GM21528 (cell line): Measurements from ENCODE around the gene RNPEPL1.
A peak's percentile ranks its signal among the peaks of the same experiment; 100 is the strongest.
"Not testable (repeated sequence)": the region's sequence is repeated elsewhere in the genome, so short reads cannot be mapped to it uniquely, and the experiment has no call there.

Experiments used
- ATAC-seq: cut with Tn5 transposase; IDR thresholded peaks from one replicate; pipeline ENCODE4 v1.9.1; 2021; ENCODE audit warnings: mild to moderate bottlenecking, moderate library complexity; ENCODE audit not compliant: unreplicated experiment, low FRiP score

Gene RNPEPL1

GRCh38 chr2:240532031-240532775 is 36.1 kb upstream of the RNPEPL1 start:
- no peak for ATAC-seq

GRCh38 chr2:240538031-240538780 is 30.1 kb upstream of the RNPEPL1 start:
- ATAC-seq: no peak

GRCh38 chr2:240539101-240539500 is 29.2 kb upstream of the RNPEPL1 start:
- ATAC-seq: not testable (repeated sequence)

DNA sequence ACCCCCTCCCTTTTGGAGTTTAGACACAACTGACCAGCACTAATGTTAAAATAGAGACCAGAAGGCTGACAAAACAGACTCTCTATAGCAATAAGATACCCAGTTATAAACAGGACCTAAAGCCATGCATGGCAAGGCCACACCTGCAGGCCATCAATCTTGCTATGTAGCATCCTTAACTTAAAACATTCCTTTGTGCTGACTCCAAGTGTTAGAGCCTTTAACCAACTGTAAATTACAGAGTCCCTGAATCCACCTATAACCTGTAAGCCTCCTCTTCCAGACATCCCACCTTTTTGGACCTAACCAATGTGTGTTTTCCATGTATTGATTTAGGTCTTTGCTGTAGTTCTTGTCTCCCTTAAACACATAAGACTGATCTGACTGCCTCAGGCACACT is 28.4 kb upstream of the RNPEPL1 start:
- ATAC-seq: no peak

DNA sequence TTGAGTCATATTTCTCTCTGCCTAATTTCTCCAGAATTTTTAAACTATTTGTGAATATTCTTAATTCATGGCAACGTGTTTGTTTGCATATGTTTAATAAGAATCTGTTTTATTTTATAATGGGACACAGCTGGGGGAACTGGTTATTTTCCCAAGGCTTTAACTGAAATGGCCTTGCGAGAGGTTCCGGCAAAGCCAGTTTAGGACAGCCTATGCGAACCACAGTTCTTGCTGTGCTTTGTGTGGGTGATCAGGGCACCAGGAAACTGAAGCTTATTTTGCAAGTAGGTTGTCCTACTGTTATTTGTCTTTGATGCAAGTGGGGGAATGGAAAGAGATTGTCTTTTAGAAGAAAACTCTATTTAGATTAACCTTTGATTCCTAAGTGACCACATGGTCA is 17.0 kb upstream of the RNPEPL1 start:
- ATAC-seq: no peak

DNA sequence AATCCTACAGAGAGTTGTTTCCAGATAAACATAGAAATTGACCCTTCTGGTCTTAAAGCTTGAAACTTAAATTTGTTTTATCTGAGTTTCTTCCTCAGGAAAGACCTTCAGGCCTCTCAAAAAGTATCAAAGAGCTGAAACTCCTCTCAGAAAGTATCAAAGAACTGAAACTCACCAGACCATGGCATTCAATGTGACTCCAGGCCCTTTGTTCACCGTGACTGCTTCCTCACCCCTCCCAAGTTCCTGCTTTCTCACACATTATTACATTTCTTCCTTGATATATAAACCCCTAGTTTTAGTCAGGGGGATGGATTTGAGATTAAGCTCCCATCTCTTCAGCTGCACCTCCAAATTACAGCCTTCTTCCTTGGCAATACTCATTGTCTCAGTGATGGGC is 16.5 kb upstream of the RNPEPL1 start:
- no peak for ATAC-seq

DNA sequence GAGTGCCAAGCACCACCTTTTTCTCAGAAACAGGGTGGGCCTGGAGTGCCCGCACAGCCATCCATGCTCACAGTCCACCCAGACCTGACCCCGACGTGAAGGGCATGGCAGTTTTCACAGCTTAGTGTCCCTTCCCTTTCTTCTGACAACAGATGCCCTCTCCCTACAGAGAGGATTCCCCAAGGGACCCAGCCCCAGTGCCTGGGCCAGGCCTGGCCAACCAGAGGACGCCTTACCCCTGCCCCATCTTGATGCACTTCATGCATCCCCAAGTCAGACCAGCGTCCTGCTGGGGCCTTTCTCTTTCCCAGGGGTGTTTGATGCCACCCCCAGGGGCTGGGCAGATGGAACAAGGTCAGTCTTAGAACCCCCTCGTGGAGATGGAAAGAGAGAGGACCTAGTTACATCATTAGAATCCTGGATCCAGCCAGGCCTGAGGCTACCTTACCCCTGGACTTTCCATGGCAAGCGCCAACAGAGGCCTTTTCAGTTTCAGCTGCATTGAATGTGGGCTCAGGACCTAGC is 14.3 kb upstream of the RNPEPL1 start:
- ATAC-seq: no peak

DNA sequence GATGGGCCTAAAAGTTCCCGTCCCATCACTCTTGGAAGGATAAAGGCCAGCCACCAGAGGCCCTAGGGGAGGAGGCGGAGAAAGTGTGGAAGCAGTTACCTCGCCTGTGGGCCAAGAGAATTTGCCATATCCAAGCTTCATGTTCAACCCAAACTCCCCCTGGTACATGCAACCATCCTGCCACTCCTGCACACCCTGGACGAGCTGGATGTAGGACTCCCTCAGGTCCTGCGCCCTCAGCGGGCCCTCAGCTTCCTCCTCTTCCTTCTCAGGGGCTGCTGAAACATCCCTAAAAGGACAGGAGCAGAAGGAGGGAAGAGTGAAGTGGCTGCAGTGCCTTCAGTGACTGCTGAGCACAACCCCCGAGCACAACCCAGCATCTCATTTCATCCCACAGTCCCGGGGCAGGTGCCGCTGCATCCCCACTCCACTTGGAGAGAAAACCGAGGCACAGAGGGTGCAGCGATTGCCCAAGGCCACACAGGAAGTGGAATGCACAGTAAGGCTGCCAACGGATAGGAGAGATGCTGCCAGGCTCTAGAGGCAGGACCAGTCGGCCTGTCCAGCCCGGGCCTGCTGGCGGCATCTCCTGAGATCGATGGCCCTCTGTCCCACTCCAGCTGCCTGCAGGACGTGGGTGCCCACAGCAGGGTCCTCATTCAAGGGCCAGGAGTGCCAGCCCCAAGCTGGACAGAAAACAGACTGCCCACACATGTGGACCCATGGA is 13.4 kb upstream of the RNPEPL1 start:
- no peak for ATAC-seq

DNA sequence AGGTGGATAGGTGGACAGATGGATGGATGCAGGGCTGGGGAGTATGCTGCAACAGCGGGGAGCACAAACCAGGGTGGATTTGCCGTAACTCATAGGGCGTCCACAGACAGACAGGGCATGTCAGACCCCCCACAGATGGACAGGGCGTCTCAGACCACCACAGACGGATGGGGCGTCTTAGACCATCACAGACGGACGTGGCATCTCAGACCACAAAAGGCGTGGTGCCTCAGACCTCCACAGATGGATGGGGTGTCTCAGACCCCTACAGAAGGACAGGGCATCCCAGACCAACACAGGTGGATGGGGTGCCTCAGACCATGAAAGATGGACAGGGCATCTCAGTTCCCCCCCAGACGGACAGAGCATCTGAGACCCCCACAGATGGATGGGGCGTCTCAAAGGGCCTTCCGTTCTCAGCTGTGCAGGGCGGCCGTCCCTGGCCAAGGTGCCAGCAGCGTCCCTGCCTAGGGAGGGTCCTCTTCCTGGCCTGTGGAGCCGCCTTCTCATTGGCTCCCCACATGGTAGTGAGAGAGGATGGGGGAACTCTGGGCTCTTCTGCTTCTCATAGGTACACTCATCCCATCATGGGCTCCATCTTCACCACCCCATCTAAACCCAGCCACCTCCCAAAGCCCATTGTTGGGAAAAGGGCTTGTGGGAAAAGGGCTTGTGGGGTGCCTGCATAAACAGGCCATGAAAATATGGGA is 12.6 kb upstream of the RNPEPL1 start:
- no peak for ATAC-seq

DNA sequence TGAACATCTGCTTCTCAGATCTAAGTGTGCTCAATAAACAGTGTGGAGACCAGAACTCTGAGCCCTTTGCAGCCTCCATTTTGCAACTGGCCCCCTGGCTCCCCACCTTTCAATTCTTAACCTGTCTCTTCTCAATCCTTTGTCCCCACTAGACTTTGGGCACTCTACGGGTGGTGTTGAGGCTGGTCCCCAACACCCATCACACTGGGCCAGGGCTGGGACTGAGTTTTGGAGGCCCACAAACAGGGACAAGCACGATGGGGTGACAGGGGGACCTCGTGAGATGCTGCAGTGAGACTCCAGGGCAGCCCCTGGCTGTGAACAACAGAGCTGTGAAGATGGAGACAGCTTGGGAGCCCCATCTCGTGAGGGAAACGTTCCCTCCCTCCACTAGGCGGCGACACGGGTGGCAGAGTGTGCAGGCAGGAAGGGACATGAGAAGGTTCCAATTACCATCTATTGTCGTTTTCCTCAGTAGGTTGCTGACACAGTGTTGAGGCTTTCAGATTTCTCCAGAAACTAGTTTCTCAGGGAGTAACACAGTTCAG is 11.7 kb upstream of the RNPEPL1 start:
- ATAC-seq: no peak

DNA sequence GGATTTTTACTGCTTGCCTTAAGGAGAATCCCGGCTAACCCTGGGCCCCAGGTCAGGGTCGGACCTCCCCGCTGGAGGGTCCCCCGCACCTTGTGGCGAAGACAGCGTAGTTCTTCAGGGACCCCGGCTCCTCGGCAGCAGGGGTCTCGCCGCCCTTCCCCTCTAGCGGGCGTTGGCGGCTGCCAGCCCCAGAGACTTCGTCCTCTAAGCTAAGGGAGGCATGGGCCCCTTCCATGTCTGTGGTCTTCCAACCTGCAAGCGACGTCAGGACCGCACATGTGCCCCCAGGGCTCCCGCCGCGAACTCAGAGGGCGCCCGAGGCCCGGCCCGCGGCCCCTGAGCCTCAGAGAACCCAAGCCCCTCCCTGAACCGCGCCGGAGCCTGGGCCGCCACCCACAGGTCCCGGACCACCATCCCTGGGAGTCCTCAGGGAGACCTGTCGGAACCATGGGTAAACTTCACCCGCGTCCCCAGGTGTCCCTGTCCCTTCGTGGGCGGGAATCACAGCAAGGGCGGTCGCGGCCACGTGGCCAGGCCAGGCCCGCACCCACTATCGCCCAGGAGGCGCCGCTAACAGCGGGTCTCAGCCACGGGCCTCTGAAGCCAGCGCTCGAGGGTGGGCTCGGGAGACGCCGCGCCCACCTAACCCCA is 11.1 kb upstream of the RNPEPL1 start:
- no peak for ATAC-seq

DNA sequence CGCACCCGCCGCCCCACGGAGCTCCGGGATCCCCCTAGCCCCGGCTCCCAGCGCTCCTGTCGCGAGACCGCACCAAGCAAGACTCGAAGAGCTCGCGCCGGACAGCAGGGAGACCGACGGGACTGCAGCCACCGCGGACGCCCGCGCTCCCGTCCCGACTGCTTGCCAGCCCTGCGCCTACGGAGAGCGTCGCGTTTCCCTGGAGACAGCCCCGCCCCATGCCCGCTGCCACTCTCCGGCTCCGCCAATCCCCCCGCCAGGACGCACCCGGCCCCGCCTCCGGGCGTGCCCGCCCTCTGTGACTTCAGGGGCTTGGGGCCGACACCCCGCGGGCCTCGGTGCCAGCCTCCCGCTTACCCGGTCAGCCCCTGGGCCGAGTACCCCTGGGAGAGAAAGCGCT is 10.5 kb upstream of the RNPEPL1 start, which contains the start of gene ANKMY1:
Gene ANKMY1 (minus strand): TSS at position 181 of the 400 bp plus-strand sequence. CDS start 653 bp downstream, outside the sequence.
- ATAC-seq: no peak

DNA sequence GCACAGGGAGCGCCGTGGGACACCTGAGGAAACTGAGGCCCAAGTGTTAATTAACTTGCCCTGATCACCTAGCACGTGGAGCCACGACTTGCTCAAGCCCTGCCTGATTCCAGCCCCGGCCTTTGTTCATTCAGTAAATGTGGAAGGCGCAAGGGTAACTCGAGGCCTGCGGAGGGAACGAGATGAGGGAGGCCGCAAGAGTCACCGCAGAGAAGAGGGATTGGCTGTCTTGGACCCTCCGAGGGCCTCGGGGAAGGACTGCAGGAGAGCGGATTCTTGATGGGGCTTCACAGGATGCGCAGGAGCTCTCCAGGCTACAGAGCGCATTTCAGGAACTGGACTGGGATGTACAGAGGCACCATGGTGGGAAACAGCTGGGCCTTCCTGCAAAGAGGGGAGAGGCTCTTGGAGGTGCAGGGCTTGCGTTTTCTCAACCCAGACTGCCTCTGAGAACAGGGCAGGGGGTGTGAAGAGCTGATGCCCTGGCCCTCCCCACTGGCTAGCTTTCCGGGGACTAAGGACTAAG is 10.0 kb upstream of the RNPEPL1 start:
- no peak for ATAC-seq

DNA sequence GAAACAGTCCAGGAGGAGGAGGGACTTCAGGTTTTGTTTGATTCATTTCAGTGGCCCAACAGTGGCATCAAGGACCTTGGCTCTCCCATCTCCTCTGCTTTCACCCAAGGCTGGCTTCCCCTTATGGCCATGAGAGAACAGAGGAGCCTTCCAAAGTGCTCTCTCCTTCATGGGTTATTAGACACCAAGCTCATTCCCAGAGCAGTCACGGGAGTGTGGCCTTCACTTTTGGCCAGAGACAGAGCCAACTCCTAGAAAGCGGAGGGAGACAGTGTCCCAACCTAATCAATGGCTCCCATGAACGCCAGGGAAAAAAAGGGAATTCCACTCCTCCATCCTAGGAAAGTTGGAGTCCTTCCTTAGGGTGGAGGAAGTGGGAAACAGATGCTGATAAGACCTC is 9.0 kb upstream of the RNPEPL1 start:
- no peak for ATAC-seq

GRCh38 chr2:240560084-240560479 is 8.2 kb upstream of the RNPEPL1 start, which contains the start of gene DUSP28:
Gene DUSP28, plus strand, starts transcription at chr2:240560357. Its CDS starts 328 bp downstream, at chr2:240560685.
- peak; percentile 62 for ATAC-seq

DNA sequence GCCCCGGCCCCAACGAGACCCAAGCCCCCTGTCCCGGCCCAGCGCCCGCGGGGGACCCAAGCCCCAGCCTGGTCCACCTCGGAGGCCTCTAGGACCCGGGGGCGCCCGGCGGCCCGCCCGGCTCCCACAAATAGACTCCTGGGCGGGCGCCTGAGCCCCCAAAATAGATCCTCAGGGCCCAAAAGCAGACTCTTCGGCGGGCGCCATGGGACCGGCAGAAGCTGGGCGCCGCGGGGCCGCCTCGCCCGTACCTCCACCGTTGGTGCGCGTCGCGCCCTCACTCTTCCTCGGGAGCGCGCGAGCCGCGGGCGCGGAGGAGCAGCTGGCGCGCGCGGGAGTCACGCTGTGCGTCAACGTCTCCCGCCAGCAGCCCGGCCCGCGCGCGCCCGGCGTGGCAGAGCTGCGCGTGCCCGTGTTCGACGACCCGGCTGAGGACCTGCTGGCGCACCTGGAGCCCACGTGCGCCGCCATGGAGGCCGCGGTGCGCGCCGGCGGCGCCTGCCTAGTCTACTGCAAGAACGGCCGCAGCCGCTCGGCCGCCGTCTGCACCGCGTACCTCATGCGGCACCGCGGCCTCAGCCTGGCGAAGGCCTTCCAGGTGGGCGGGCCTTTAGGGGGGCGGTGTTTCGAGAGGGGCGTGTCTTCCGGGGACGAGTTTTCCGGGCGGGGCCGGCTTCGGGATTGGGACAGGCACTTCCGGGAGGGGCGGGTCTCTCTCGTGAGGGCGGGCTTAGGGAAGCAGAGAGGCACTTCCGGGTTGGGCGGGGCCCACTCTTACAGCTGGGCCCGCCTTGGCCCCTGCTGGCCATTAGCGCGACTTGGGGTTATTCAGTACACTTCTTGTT is 7.6 kb upstream of the RNPEPL1 start:
- ATAC-seq: peak; percentile 63

DNA sequence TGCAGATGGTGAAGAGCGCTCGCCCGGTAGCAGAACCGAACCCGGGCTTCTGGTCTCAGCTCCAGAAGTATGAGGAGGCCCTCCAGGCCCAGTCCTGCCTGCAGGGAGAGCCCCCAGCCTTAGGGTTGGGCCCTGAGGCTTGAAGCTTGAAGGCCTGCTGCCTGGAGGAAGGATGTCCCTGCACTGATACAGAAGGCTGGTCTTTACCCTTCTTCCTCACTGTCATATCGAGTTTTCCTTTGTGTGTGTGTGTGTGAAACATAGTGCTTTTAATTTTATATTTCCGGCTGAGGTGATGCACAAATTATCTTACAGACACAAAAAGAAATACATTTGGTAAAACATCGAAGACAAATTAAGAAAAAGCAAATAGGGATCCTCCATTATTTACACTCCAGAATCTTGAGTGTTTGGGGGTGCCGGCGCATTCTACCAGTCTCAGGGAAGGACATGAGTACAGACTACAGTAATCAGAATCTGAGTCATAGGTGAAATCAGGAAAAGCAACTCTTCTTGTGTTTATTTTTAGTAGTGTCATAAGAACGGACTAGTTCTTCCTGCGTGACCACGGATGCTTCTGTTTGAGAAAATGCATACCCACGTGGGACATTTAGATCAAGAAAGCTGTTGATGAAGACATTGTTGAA is 6.8 kb upstream of the RNPEPL1 start:
- peak; percentile 3 for ATAC-seq

DNA sequence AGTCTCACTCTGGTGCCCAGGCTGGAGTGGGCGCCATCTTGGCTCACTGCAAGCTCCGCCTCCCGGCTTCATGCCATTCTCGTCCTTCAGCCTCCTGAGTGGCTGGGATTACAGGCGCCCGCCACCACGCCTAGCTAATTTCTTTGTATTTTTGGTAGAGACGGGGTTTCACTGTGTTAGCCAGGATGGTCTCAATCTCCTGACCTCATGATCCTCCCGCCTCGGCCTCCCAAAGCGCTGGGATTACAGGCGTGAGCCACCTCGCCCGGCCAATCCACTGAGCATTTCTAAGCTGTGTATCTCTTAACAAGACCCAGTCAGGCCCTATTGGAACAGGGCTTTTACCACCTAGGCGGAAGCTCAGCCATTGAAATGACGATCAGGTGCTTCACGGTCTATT is 5.1 kb upstream of the RNPEPL1 start:
- not testable (repeated sequence) for ATAC-seq
